Astrocyte (in vitro differentiated cells and primary cell): Measurements from ENCODE around the gene MUC5AC.

Experiments
- CTCF ChIP-seq: IDR thresholded peaks from 2 replicates; pipeline ENCODE4 v1.5.1; 2011; ENCODE audit warnings: low read depth, mild to moderate bottlenecking, inconsistent platforms, low read length, moderate library complexity; ENCODE audit not compliant: insufficient read depth
- EZH2 ChIP-seq: IDR thresholded peaks from 2 replicates; pipeline ENCODE4 v1.6.1; 2012; ENCODE audit warnings: mild to moderate bottlenecking, low read length, inconsistent platforms; ENCODE audit not compliant: insufficient read depth

DNA sequence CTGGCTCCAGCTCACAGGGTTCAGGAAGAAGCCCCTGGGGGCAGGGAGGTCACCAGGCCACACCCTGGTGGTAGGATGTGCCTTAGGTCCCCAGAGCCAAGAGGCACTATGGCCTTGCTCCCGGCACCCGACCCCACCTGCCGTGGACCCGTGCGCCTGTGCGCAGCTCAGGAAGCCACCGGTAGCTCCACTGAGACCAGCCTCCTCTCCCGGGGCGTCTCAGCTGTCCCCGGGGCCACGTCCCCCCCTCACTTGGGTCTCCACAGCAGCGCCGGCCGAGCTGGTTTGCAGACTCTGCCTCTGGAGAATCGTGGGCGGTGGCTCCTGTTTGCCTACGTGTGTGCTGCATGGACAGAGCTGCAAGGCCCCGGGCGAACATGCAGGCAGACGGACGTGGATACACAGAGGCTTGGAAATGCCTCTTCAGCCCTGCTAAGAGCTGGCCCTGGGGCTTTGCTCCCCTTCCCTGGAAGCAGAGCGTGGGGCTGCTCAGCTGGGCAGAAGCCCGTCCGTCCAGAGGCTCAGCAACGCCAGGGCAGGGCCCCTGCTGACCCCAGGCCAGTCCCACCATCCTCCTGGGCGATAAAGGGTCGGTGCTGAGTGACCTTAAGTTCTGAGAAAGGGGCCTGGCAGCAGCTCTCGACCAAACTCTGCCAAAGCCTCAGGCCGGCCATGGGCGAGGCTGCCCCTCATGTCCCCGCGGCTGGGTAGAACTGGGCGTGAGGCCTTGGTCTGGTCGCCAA, 49.8 kb downstream of the MUC5AC start:
- no peak for TF ChIP-seq CTCF
- no peak for TF ChIP-seq EZH2
